Mammary epithelial cell (primary cell): ENCODE measurements around the gene NCOA3.

Experiments
- CTCF ChIP-seq, 2 donors: IDR thresholded peaks in 1 of 2; conservative IDR thresholded peaks in 1 of 2; 2 replicates each; pipeline ENCODE4 v1.5.1; 2011 to 2012; ENCODE audit warnings: inconsistent platforms in 2 of 2, low read length in 2 of 2, mild to moderate bottlenecking in 2 of 2, control low read depth in 1 of 2, low read depth in 1 of 2; ENCODE audit not compliant: insufficient read depth in 1 of 2; ENCODE audit errors: extremely low read depth in 1 of 2
- EZH2 ChIP-seq: IDR thresholded peaks from 2 replicates; pipeline ENCODE4 v1.6.1; 2012; ENCODE audit warnings: low read length, inconsistent platforms, borderline replicate concordance

- TF ChIP-seq EZH2 (no peak), CTCF (conservative IDR thresholded peaks at IDR 0.05 in 1 of 2, IDR thresholded peaks at IDR 0.05 in 1 of 2; ENCODE audit: extremely low read depth in 1 of 2, insufficient read depth in 1 of 2, low read depth in 1 of 2, low read length in 2 of 2) (no peak)
Observed at GRCh38 chr20:47574616-47575364, 73.1 kb downstream of the NCOA3 start.
